ENCODE results near the gene SAP30L. TPM values are rescaled to one million over a fixed set of nuclear protein-coding genes. Genes with fewer than 3 reads are reported as not detected.

SAP30L gene
- total and polyA plus RNA-seq, 2 of the 4 experiments (the other 2 are of a cell fraction): 9.7 to 17.6 TPM

DNA sequence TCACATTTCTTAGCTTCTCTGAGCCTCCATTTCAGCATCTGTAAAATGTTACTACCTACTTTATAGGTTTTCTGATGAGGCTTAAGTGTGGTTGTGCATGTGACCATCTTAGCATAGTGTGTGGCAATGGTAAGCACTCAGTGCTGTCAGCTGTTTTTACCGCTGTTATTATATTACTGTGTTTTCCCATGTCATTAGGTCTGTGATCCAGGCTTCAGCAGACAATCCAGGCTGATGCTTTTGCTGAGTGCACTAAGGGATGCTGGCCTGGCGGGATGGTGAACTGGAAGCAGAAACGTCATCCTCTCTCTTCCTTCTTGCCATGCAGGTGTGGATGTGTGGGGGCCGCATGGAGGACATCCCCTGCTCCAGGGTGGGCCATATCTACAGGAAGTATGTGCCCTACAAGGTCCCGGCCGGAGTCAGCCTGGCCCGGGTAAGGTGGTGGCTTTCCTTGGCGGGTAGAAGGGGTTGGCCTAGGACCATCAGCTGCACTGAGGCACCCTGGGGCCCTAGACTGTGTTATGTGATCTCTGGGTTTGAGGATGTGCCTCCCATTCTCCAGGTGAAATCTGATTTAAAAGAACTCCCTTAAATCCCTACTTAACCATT is 41.9 kb upstream of the SAP30L start:
- no peak overlapping the region for H3K23ac ChIP-seq (ENCODE audit: low read depth, low read length)
- peaks cover 0 to 7% of the 10 kb centered on the region in 2 experiments; a peak in 2 of 4 replicates for H3K79me1 ChIP-seq (ENCODE audit: low read depth in 1 of 2, low read length in 2 of 2)
- 0 out of 2 replicates have a peak, but pooled peaks cover 5% of the 10 kb centered on the region for H3K9me1 ChIP-seq (ENCODE audit: insufficient read depth, low read length)
- H2AFZ ChIP-seq (replicated peaks; ENCODE audit: low read length, poor library complexity): no peak overlapping the region
- no peak overlapping the region for H2BK15ac ChIP-seq (ENCODE audit: low read depth, low read length)
- no peak for ATAC-seq (ENCODE audit: low read depth)
- in situ Hi-C loops (cut with MboI; ENCODE audit: low sequenced_read_pairs): no loop called here
- ChIA-PET CTCF (interaction anchor here (2.3 to 3.1 kb wide), 2 partner anchors 207 to 331 kb away, joined by 21 to 26 read pairs; no protein-coding TSS in a partner anchor), POLR2A (ENCODE audit: unreplicated experiment) (interaction anchor here (1.3 kb wide), 1 partner anchor 214 kb away, joined by 3 read pairs; no protein-coding TSS in a partner anchor)
- H3K27me3 ChIP-seq (ENCODE audit: control insufficient read depth, insufficient read depth, low read length): no peaks in the 10 kb centered on the region
- no CpG with 5 or more reads among the region's 8 CpGs for WGBS, 2 experiments (ENCODE audit: extremely low coverage in 2 of 2, insufficient read length in 1 of 2)
- H2AK5ac ChIP-seq (ENCODE audit: low read depth, low read length): no peak overlapping the region
- H2AK9ac ChIP-seq (replicated peaks; ENCODE audit: low read depth, low read length, poor library complexity): no peak overlapping the region
- intact Hi-C loops (cut with micrococcal nuclease): no loop called here
- no TSS peak for BruUV-seq (replicated peaks)
- H3K9me3 ChIP-seq (ENCODE audit: control insufficient read depth, insufficient read depth, low read length): no peaks in the 10 kb centered on the region
- H4K5ac ChIP-seq (ENCODE audit: low read depth, low read length): no peak overlapping the region
- no peak overlapping the region for H3K14ac ChIP-seq (replicated peaks; ENCODE audit: low read depth, low read length)
- H3K9ac ChIP-seq (ENCODE audit: low read depth, low read length): no peak overlapping the region
- no peak for DNase-seq
- H3K4me3 ChIP-seq (ENCODE audit: insufficient read depth, low read depth, low read length): no peak overlapping the region
- H3K56ac ChIP-seq (ENCODE audit: extremely low read depth, insufficient read depth, low read length): no peak overlapping the region
- H2BK20ac ChIP-seq (ENCODE audit: low read depth, low read length): no peak overlapping the region
- H3K4ac ChIP-seq (ENCODE audit: low read depth, low read length): no peak overlapping the region
- H2BK120ac ChIP-seq (ENCODE audit: low read depth, low read length): no peak overlapping the region
- no peak overlapping the region for H4K91ac ChIP-seq (ENCODE audit: insufficient read depth, low read depth, low read length)
- H3K27ac ChIP-seq (ENCODE audit: insufficient read depth, low read length): no peak overlapping the region
- H3K4me2 ChIP-seq (ENCODE audit: low read depth, low read length): no peak overlapping the region
- no peak overlapping the region for H3K18ac ChIP-seq (ENCODE audit: low read depth, low read length)
- H3K4me1 ChIP-seq (ENCODE audit: control insufficient read depth, insufficient read depth, low read length): peaks cover 3% of the 10 kb centered on the region; the same call in 1 of the 2 replicates
- H4K8ac ChIP-seq (ENCODE audit: low read depth in 2 of 2, low read length in 2 of 2): no peak overlapping the region
- dilution Hi-C loops (cut with HindIII; ENCODE audit: low sequenced_read_pairs, unreplicated experiment): no loop called here
- no peaks in the 10 kb centered on the region for H4K20me1 ChIP-seq (ENCODE audit: insufficient read depth, low read length)
- TF ChIP-seq SMC3 (IDR thresholded peaks at IDR 0.05; ENCODE audit: low read depth, low read length): no peak
- no peak for TF ChIP-seq RCOR1 (IDR thresholded peaks at IDR 0.05; ENCODE audit: insufficient replicate concordance, low read length)
- no peak for TF ChIP-seq MXI1 (IDR thresholded peaks at IDR 0.05; ENCODE audit: borderline replicate concordance, low read depth, low read length)
- no peak for TF ChIP-seq RFX5 (IDR thresholded peaks at IDR 0.05; ENCODE audit: low read depth, low read length)
- TF ChIP-seq, protein P1, sequence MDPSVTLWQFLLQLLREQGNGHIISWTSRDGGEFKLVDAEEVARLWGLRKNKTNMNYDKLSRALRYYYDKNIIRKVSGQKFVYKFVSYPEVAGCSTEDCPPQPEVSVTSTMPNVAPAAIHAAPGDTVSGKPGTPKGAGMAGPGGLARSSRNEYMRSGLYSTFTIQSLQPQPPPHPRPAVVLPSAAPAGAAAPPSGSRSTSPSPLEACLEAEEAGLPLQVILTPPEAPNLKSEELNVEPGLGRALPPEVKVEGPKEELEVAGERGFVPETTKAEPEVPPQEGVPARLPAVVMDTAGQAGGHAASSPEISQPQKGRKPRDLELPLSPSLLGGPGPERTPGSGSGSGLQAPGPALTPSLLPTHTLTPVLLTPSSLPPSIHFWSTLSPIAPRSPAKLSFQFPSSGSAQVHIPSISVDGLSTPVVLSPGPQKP (IDR thresholded peaks at IDR 0.05; ENCODE audit: borderline replicate concordance, low read depth, low read length): no peak
- H3K36me3 ChIP-seq (ENCODE audit: control insufficient read depth, insufficient read depth, low read length): no peaks in the 10 kb centered on the region
- no peak overlapping the region for H2BK5ac ChIP-seq (ENCODE audit: low read depth, low read length, poor library complexity, severe bottlenecking)

All from IMR-90 (cell line).